Fibroblast of lung (primary cell): ENCODE results near the gene PGM2.

Source experiments
- CTCF ChIP-seq, 2 donors: IDR thresholded peaks in 1 of 2; conservative IDR thresholded peaks in 1 of 2; 1 replicate in 1 of 2; 2 replicates in 1 of 2; pipeline ENCODE4 v1.5.1; 2011 to 2012; ENCODE audit warnings: low read length in 2 of 2, control low read depth in 1 of 2, inconsistent platforms in 1 of 2, low read depth in 1 of 2, mild to moderate bottlenecking in 1 of 2
- EZH2 ChIP-seq: IDR thresholded peaks from 2 replicates; pipeline ENCODE4 v1.5.1; 2012; ENCODE audit warnings: low read length, control low read depth, mild to moderate bottlenecking; ENCODE audit errors: missing control alignments

GRCh38 chr4:37818752-37819151 lies 7.7 kb upstream of the PGM2 start:
- TF ChIP-seq CTCF (conservative IDR thresholded peaks at IDR 0.05 in 1 of 2, IDR thresholded peaks at IDR 0.05 in 1 of 2; ENCODE audit: low read depth in 1 of 2, low read length in 2 of 2) (no peak), EZH2 (no peak)
